OCI-LY1 (cell line): Measurements from ENCODE around the gene SP8.

Source experiments
- H2AFZ ChIP-seq: fragments of 200-600 bp; sonication (generic), shearing (Covaris generic); 2 replicates; pipeline ENCODE4 v1.6.0; 2014; ENCODE audit warnings: antibody characterized with exemption, mild to moderate bottlenecking, low read length
- H3F3A ChIP-seq: fragments of 200-600 bp; sonication (generic), shearing (Covaris generic); 2 replicates; pipeline ENCODE4 v1.6.0; 2014; ENCODE audit warnings: mild to moderate bottlenecking, antibody characterized with exemption, low read length, moderate library complexity; ENCODE audit not compliant: insufficient read depth
- H3K27ac ChIP-seq: fragments of 200-600 bp; sonication (generic); 2 replicates; pipeline ENCODE4 v1.5.1; 2014; ENCODE audit warnings: low read length, mixed run types, mild to moderate bottlenecking, low read depth; ENCODE audit not compliant: poor library complexity, severe bottlenecking
- H3K27me3 ChIP-seq: fragments of 200-600 bp; sonication (generic); 2 replicates; pipeline ENCODE4 v1.6.0; 2014; ENCODE audit warnings: antibody characterized with exemption, mild to moderate bottlenecking, low read length, moderate library complexity; ENCODE audit not compliant: insufficient read depth
- H3K36me3 ChIP-seq: fragments of 200-600 bp; sonication (generic); 2 replicates; pipeline ENCODE4 v1.6.1; 2014; ENCODE audit warnings: mild to moderate bottlenecking, antibody characterized with exemption, low read length, moderate library complexity, mixed read lengths; ENCODE audit not compliant: insufficient read depth
- H3K4me1 ChIP-seq: fragments of 200-600 bp; sonication (generic); 2 replicates; pipeline ENCODE4 v1.5.1; 2014; ENCODE audit warnings: mild to moderate bottlenecking, low read length, moderate library complexity; ENCODE audit not compliant: insufficient read depth, severe bottlenecking
- H3K4me2 ChIP-seq: fragments of 200-600 bp; sonication (generic), shearing (Covaris generic); 2 replicates; pipeline ENCODE4 v1.6.1; 2014; ENCODE audit warnings: low read length
- H3K4me3 ChIP-seq: fragments of 200-600 bp; sonication (generic); 2 replicates; pipeline ENCODE4 v1.5.1; 2014; ENCODE audit warnings: low read length, low read depth, mild to moderate bottlenecking, mixed read lengths; ENCODE audit not compliant: poor library complexity, severe bottlenecking
- H3K79me2 ChIP-seq: fragments of 200-600 bp; shearing (Covaris generic); 2 replicates; pipeline ENCODE4 v1.6.1; 2016; ENCODE audit warnings: mixed run types, low read length, mixed read lengths; ENCODE audit not compliant: insufficient read depth
- H3K9ac ChIP-seq: fragments of 200-600 bp; sonication (generic), shearing (Covaris generic); 2 replicates; pipeline ENCODE4 v1.6.1; 2014; ENCODE audit warnings: mild to moderate bottlenecking, low read length, mixed read lengths
- H3K9me2 ChIP-seq: fragments of 200-600 bp; sonication (generic), shearing (Covaris generic); 2 replicates; pipeline ENCODE4 v1.6.1; 2014; ENCODE audit warnings: low read depth, mild to moderate bottlenecking, low read length, mixed read lengths
- H3K9me3 ChIP-seq: fragments of 200-600 bp; shearing (Covaris generic); 2 replicates; pipeline ENCODE4 v1.6.1; 2014; ENCODE audit warnings: low read length, mixed read lengths
- H4K20me1 ChIP-seq: fragments of 200-600 bp; sonication (generic), shearing (Covaris generic); 2 replicates; pipeline ENCODE4 v1.6.0; 2016; ENCODE audit warnings: mild to moderate bottlenecking, low read length; ENCODE audit not compliant: insufficient read depth
- EZH2 ChIP-seq: fragments of 200-600 bp; sonication (generic), shearing (Covaris generic); IDR thresholded peaks from 2 replicates; pipeline ENCODE4 v1.8.0; 2017; ENCODE audit warnings: borderline replicate concordance, mixed run types, mild to moderate bottlenecking, antibody characterized with exemption, low read length, moderate library complexity, mixed read lengths
- TF ChIP-seq, protein P1 (sequence below): fragments of 200-600 bp; sonication (generic), shearing (Covaris generic); IDR thresholded peaks from 2 replicates; pipeline ENCODE4 v1.5.1; 2017; ENCODE audit warnings: mild to moderate bottlenecking, antibody characterized with exemption, low read length, moderate library complexity, mixed read lengths

The SP8 gene

DNA sequence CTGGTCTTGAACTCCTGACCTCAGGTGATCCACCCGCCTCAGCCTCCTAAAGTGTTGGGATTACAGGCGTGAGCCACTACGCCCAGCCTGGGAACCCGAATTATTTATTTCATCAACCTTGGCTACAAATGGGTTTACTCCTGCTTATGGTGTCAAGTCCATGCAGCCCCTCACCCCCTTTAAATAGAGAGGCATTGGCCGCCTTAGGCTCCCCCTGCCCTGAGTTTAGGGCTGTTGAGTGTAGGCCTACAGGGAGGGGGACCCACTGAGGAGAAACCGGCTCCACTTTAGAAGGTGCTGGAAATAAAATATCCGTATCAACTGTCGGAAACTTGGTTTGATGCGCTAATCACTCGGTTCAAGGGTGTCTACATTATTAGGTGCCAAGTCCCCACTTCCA, 8.7 kb upstream of the SP8 start:
- TF ChIP-seq, protein P1, sequence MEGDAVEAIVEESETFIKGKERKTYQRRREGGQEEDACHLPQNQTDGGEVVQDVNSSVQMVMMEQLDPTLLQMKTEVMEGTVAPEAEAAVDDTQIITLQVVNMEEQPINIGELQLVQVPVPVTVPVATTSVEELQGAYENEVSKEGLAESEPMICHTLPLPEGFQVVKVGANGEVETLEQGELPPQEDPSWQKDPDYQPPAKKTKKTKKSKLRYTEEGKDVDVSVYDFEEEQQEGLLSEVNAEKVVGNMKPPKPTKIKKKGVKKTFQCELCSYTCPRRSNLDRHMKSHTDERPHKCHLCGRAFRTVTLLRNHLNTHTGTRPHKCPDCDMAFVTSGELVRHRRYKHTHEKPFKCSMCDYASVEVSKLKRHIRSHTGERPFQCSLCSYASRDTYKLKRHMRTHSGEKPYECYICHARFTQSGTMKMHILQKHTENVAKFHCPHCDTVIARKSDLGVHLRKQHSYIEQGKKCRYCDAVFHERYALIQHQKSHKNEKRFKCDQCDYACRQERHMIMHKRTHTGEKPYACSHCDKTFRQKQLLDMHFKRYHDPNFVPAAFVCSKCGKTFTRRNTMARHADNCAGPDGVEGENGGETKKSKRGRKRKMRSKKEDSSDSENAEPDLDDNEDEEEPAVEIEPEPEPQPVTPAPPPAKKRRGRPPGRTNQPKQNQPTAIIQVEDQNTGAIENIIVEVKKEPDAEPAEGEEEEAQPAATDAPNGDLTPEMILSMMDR = no peak
- no peak for TF ChIP-seq EZH2
- no peaks in the 10 kb centered on the region; the same call in 1 of the 2 replicates for H3K27me3 ChIP-seq

DNA sequence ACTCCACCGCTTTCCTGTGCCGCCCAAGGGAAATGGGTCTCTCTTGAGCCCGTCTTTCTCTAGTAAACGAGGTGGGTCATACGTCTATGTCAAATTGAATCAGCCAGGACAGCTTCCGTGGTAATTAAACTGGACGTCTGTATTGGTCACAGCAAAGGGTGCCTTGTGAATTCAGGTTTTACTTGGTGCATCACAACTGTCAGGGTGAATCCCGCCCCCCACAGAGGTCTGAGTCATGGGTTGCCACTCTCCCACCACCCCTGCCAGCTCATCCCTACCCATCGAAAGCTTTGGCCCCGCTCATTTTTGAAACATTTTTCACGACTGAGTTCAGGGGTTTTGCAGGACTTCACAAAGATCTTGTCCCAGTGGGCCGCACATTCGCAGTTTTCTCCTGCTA, 8.0 kb upstream of the SP8 start:
- Histone ChIP-seq H3K27ac (no peak overlapping the region), H3K4me3 (no peak overlapping the region), H3K36me3 (no peaks in the 10 kb centered on the region), H3K4me2 (no peak overlapping the region), H3K4me1 (peaks cover 5% of the 10 kb centered on the region), H4K20me1 (no peaks in the 10 kb centered on the region), H3K79me2 (no peaks in the 10 kb centered on the region), H3K9me2 (no peaks in the 10 kb centered on the region), H3K27me3 (no peaks in the 10 kb centered on the region; the same call in 1 of the 2 replicates), H3F3A (no peaks in the 10 kb centered on the region), H3K9ac (no peak overlapping the region), H2AFZ (no peak overlapping the region), H3K9me3 (no peaks in the 10 kb centered on the region)
- TF ChIP-seq, protein P1 = no peak
- TF ChIP-seq EZH2 = no peak

More for the DNA sequence above, 8.7 kb upstream of the SP8 start:
- no peak overlapping the region for H3K27ac ChIP-seq
- H3K9me3 ChIP-seq = no peaks in the 10 kb centered on the region
- no peaks in the 10 kb centered on the region for H4K20me1 ChIP-seq
- no peaks in the 10 kb centered on the region for H3F3A ChIP-seq
- H3K36me3 ChIP-seq = no peaks in the 10 kb centered on the region
- no peaks in the 10 kb centered on the region for H3K79me2 ChIP-seq
- H2AFZ ChIP-seq = no peak overlapping the region
- peaks cover 5% of the 10 kb centered on the region for H3K4me1 ChIP-seq
- H3K4me3 ChIP-seq = no peak overlapping the region
- H3K9me2 ChIP-seq = no peaks in the 10 kb centered on the region
- no peak overlapping the region for H3K9ac ChIP-seq
- no peak overlapping the region for H3K4me2 ChIP-seq

DNA sequence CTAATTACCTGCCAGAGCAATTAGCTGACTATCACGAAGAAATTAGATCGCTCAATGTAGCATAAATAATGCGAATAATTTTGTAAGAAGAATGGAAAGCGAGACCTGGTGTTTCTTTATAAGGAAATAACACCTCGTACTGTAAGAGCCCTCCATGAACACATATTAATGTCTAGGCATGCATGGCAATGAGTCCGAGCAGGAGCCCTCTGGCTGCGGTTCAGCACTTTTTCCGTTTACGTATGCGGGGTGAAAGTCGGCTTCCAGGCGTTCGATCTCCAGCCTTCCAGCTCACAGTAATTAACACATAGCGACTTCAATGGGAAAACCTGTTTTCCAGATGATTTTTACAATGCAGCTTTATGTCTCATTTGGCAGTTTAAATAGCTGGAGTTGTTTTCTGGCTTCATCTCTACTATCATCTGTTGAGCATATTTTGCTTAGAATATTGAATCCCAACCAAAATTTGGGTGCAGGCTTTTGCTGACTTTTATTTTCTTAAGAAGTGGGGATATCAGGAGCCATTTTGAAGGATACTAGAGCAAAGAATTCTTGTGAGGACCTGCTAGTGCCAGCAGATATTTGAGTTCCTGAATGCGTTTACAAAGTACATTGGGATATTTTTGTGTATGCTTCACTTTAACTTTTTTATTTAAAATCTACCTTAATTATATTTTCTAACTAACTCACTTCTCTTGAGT, 7.2 kb upstream of the SP8 start:
- no peaks in the 10 kb centered on the region for H3F3A ChIP-seq
- no peak overlapping the region for H3K9ac ChIP-seq
- no peak overlapping the region for H3K4me3 ChIP-seq
- H3K4me2 ChIP-seq = no peak overlapping the region
- H3K36me3 ChIP-seq = no peaks in the 10 kb centered on the region
- H3K4me1 ChIP-seq = peaks cover 5% of the 10 kb centered on the region
- no peak overlapping the region for H2AFZ ChIP-seq
- H3K9me3 ChIP-seq = no peaks in the 10 kb centered on the region
- TF ChIP-seq, protein P1 = no peak
- no peak for TF ChIP-seq EZH2
- H3K27ac ChIP-seq = no peak overlapping the region
- H4K20me1 ChIP-seq = no peaks in the 10 kb centered on the region
- no peaks in the 10 kb centered on the region for H3K9me2 ChIP-seq
- no peaks in the 10 kb centered on the region; the same call in 1 of the 2 replicates for H3K27me3 ChIP-seq
- no peaks in the 10 kb centered on the region for H3K79me2 ChIP-seq
